ENCODE measurements around the gene TBC1D22A.
"Not testable (repeated sequence)": the region's sequence is repeated elsewhere in the genome, so short reads cannot be mapped to it uniquely, and the experiment has no call there.

TBC1D22A gene

DNA sequence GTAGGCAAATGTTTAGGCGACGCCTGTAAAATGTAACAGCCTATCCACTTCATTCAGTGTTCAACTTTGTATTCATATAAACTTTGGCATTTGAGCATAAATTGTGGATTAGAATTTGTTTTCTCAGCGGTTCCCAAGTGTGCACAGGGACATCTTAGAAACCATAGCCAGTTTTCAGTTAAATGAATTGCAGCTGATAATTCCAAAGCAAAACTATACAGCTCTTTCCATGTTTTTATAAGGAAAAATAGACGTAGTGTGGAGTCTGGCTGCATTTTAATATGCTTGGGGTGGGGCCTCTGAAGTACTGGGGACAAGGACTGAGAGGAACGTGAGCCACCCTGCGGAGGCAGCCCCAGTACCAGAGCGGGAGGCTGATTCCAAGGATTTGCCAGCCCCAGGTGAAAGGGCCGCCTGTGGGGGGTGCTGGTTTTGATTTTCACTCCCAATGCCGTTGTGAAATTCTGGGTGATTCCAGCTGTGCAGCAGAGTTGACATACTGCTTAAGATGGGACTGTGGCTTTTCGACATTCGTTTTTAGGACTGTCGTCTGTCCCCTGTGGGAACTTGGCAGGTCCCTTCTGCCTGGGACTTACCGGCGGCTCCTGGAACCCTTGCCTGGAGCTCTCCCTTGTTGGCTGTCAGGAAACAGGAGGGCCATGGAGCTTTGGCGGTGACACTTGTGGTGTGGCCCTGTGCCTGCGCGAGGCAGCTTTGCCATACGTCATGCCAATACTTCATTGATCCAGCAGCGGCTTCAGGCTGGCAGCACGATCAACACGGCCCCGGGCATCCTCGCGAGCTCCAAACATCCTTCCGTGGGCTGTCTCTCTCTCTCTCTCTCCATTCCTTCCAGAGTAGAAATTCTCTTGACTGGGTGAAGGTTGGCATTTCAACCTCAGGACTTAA, 370.9 kb downstream of the TBC1D22A start:
- DNase-seq, result no peak

DNA sequence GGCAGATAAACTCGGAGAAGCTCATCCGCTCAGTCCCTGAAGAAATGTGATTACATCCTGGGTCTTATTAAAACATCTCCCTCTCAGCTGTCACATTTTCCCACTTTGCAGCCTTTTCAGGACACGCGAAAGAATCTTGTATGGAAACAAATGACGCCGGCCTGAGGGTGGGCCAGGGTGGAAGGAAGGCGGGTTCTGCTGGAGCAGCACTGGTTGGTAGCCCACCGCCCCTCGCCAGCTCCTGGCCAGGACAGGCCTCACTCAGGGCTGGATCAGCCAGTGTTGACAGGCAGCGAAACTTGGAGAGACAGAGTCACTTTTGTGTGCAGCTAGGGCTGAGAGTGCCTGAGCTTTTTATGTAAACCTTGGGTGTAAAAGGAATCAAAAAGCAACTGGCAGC, 371.8 kb downstream of the TBC1D22A start:
- no peak for DNase-seq

DNA sequence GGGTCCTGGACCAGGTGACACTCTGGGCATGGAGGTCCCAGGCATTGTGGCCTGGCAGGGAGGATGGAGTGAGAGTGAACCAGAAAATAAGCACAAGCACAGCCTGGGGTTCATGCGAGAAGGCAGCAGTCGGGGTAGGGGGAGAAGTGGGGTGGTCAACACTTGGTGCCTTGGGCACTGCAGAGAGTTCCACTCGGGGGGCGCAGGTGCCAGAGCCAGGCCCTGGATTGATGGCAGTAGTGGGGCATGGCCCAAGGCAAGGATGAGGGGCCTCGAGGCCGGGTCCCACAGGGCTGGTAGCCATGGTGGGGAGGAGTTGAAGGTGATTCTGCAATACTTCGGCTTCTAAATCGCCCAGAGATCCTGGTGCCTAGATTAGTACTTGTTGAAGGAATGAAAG, 372.9 kb downstream of the TBC1D22A start:
- no peak for DNase-seq

DNA sequence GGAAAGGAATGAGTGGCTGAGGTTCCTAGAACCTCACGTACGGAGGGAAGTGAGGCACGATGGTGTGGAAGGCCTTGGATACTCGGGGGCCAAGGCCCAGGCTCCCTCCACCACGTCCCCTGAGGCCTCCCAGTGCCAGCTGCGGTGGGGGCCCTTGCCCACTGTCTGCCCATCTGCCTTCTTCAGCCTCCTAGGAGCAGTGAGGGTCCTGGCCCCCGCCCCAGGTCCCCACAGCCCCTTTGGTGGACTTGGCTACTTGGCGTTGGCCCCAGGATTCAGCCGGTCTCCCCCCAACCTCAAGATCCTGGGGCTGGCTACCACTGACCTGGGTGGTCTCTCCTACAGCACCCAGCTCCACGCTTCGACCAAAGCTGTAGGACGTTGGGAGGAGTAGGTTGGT, 373.6 kb downstream of the TBC1D22A start:
- DNase-seq, result no peak

DNA sequence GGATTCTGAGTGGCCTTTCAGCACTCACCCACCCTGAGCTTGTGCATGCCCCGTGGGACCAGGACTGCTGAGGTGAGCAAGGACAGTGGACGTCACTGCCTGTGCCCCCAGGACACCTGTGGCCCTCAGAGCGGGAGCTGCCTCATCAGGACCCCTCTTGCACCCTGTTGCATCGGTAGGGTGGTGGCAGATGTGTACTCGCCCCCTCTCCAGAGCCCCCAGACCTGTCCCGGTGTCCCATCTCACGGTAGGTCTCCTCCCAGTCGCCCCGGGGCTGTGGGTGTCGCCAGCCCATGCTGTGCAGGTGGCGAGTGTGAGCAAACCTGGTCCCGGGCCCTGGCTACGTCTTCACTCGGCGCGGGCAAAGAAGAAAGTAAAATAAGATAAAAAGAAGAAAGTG, 374.2 kb downstream of the TBC1D22A start:
- DNase-seq, result no peak

DNA sequence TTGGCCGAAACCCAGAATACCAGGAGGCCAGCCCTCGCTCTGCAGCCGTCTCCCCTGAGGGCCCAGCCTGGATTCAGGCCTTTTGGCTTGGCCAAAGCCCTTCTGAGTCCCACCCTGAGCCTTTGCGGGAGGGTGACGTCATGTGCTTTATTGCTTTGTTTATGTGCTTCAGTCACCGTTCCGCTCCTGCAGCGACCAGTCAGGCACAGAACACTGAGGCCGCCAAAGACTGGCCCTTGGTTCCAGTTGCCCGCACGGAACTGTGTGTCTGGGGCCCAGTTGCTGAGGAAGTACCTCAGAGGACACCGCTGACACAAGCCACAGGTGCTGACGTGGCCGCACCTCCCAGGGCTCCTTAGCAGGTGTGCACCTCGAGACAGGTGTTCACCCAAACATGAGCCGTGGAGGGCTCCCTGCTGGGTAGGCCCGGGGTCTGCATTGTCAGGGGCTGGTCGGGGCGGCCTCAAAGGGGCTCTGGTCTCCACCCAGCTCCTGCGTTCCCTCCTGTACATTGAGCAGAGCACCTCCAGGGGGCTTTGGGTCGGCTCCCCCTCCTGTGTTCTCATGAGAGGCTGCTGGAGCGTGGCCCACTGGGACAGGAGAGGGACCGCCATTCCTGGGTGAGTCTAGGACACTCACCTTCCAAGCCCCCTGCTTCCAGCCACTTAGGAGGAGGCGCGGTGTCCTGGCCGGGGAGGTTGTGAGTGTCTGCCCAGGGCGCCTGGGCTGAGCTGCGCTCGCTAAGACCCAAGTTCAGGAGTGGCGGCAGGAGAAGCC, 376.8 kb downstream of the TBC1D22A start:
- no peak for DNase-seq

DNA sequence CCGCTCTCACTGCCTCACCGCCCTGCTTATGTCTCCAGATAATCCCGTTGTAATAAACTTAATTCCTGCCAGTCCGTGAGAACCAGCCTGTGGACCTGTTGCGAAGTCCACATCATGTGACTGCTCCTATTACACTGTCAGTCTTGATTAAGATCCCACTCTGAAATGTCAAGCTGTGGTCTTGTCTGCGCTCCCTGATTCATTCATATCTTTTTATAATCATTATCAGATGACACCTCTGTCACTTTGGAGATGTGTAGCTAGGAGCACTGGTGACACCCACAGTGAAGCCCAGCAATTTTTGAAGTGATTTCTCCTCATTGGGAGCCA, 377.3 kb downstream of the TBC1D22A start:
- DNase-seq, result no peak

DNA sequence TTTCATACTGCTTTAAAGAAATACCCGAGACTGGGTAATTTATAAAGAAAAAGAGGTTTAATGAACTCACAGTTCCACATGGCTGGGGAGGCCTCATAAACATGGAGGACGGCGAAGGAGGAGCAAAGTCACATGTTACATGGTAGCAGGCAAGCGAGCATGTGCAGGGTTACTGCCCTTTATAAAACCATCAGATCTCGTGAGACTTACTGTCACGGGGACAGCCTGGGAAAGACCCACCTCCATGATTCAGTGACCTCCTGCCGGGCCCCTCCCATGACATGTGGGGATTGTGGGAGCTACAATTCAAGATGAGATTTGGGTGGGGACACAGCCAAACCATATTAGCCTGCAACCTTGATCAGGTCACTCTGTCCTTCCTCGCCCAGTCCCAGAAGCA, 378.5 kb downstream of the TBC1D22A start:
- DNase-seq, result not testable (repeated sequence)

DNA sequence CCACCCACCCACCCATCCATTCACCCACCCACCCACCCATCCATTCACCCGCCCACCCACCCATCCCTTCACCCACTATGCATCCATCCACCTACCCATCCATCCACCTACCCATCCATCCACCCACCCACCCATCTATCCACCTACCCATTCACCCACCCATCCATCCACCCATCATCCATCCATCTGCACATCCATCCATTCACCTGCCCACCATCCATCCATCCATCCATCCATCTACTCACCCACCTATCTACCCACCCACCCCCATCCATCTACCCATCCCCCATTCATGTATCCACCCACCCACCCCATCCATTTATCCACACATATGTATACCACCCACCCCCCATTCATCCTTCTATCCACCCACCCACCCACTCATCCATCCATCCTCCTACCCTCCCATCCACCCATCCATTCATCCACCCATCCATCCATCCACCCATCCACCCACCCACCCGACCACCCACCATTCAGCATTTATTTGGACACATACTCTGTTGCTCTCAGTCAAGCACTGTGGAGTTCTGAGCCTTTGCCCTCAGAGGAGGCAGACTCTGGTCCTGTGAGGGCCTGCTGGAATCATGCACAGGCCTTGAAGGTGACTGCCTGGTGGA, 380.1 kb downstream of the TBC1D22A start:
- DNase-seq, result no peak

DNA sequence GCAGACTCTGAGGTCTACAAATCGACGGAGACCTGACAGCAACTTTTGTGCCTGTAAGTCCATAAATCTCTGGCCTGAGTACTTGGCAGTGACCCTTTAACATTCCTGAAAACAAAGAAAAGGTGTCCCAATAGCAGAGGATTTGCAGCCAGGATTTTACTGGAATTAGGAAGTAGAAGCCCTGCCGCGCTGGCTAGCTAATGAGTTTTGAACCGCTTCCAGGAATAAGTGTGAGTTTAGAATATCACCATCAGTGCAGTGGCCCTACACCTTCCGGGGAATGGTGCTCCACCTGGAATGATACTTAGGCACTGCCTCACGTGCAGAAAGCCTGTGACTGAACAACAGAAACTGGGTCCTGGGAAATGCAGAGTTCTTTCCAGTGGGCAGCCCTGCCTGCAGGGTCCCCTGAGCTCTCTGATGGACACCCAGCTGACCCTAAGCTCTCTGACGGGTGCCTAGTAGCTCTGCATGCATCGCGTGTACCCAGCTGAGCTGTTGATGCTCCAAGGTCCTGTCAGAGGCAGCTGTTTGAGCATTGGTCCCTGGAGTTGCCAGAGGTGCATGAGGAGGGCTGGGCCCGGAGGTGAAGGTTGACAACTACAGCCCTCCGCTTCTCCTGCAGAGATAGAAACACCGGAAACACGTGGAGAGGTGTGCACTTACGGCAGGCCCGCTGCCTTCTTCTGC, 380.9 kb downstream of the TBC1D22A start:
- DNase-seq, result no peak

DNA sequence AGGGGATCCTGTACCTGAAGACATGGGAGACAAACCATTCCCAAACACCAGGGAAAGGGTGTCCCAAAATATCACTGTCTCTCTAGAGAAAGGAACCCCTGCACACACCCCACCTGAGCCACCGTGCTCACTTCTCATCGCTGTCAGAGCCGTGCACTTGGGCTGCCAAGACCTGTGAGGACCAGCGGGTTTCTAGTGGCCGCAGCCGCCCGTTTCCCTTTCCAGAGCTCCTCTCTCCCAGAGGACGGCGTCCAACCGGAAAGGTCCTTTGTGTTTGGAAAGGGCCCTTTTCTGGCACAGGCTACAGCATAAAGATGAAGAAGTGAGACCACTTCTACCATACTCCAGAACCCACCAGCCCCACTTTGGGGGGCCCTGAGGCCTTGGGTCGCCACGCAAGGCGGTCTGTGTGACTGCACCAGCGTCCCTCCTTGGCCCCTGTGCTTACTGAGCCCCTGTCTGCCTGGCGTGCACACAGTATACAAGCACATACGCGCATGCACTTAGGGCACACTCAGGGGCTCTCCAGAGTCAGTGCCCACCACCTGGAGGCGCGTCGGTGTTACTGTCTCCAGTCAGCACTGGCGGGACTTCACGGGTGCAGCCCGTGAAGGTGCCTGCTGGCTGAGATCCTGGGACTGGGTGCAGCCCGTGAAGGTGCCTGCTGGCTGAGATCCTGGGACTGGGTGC, 381.8 kb downstream of the TBC1D22A start:
- DNase-seq, result no peak

DNA sequence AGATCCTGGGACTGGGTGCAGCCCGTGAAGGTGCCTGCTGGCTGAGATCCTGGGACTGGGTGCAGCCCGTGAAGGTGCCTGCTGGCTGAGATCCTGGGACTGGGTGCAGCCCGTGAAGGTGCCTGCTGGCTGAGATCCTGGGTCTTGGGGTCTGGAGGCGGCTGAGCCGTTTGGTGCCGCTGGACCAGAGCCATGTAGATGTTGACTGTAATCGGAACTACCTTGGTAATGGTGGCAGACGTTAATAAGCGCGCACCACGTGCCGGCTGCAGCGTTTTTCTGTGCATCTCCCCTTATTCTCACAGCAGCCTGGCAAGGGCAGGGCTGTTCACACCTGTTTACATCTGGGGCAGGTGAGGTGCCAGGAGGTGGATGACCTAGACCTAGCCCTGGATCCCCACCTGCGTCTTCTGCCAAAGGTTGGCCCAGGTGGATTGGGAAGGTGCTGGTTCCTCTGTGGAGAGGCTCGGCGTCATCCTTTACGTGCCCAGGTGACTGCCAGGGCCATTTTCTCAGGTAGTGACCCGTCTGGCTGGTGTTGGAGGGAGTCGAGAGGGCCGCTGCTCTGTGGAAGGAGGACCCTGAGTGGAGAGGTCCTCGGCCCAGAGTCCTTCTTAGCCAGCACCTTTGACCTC, 382.5 kb downstream of the TBC1D22A start:
- no peak for DNase-seq

DNA sequence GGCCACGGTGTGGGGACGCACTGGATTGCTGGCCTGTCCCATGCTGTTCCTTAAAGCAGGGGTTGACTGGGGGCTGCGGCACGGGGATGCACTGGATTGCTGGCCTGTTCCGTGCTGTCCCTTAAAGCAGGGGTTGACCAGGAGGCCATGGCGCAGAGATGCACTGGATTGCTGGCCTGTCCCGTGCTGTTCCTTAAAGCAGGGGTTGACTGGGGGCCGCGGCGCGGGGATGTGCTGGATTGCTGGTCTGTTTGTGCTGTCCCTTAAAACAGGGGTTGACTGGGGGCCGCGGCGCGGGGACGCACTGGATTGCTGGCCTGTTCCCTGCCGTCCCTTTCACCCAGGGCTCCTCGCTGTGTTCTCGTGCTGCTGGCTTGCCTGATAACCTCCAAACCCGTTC, 383.4 kb downstream of the TBC1D22A start:
- no peak for DNase-seq

DNA sequence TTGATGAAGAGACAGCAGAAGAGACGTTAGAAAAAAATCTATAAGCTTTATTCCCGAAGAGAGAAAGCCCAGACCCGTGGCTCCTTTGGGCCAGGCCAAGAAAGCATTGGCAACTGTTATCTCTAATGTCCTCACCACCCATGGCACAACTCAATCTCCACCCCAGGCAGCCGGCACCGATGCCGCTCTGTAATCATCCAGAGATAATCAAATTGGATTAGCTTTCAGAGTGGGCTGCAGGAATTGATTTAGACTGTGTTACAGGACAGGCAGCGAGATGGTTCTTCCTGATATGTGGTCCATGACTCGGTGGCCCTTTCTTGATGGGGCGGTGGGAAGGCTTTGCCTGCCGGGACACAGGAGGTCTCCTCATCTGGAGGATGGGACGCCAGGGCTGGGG, 383.9 kb downstream of the TBC1D22A start:
- DNase-seq, result no peak

DNA sequence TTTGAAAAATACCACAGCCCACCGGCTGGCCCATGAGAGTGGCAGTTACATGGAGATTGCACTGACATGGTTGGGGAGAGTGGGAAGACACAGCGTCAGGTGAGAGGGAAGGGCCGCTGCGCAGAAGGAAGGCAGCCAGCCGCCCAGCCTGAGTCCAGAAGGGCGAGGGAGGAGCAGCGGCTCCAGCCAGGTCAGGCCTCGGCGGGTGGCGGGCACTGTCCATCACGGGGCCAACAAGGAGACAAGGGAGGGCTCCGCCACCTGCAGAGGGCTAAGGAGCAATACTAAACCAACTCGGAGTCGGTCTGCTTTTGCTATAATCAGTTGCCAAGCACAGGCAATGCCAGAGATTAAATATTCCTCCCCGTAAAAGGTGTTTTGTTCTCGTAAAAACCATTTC, 384.5 kb downstream of the TBC1D22A start:
- no peak for DNase-seq

DNA sequence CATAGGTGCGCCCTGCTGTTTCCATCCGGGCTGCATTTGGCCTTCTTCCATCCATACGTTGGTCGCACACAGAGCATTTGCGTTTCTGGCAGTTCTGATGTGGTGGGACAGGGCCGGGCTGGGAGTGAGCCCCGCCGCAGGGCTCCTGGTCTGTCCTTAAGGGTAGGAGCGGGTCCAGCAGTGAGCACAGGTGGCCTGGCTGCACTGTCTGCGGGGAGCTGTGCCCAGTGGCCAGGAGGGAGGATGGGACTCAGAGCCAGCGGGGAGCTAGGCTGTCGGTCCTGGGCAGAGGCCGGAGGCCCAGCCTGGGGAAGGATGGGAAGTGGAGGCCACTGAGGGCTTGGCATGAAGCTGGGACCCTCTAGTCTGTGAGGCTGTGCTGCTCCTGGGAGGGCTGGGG, 385.1 kb downstream of the TBC1D22A start:
- no peak for DNase-seq

DNA sequence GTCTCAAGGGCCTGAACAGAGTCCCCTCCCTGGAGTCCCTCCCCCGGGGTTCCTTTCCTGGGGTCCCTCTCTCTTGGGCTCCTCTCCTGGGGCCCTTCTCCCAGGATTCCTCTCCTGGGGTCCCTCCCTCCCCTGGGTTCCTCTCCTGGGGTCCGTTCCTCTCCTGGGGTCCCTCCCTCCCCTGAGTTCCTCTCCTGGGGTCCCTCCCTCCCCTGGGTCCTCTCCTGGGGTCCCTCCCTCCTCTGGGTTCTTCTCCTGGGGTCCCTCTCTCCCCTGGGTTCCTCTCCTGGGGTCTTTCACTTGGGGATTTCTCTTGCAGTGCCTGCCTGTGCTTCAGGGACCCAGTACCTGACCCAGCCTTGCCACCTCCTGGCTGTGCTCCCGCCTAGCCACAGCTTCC, 386.1 kb downstream of the TBC1D22A start:
- DNase-seq, result no peak

DNA sequence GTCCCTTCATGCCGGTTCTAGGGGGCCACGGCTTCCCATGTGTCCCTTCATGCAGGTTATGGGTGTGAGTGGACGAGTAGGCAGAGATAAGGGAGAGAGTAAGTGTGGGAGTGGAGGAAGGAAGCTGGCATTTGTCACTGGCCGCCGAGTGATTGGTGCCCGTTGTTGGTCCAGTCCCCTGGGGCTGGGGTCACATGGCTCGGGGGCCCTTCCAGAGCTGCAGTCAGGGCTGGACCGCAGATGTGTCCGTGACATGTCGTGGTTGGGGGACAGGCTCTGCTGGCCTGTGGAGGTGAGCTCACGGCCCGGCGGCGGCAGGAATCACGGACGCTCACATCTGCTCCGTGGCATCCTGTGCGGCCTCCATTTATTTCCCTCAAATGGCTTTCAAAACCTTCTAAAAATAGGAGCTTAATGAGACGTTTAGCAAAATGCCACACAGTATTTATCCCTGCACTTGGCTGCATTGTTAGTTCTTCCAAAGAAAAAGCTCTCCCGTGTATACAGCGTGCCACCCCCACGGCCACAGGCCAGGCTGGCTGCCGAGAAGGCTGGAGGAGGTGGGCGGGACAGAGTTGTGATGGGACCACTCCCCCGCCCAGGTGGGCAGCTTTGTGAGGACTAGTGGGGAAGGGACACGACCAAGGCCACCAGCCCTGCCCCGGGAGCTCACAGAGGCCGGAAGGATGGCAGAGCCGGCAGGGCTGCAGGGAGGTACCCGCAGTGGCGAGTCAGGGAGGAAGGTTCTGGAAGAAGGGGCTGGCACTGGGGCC, 386.7 kb downstream of the TBC1D22A start:
- DNase-seq, result no peak

DNA sequence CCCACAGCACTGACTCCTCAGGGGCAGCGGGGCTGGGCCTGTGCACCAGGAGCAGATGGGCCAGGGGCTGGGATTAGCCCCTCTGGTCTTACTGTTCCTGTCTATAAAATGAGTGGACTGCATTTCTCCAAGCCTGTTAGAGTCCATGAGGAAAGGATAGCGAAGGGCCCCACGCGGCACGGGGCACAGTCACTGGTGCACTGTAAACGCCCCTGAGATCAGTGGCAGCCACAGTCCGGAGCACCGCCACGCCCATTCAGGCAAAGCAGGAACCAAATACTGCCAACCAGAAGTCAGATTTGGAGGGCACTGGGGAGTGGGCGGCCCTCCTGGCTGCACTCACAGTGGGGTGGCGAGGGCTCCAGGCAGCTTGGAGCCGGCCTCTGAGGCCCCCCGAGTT, 387.5 kb downstream of the TBC1D22A start:
- no peak for DNase-seq

DNA sequence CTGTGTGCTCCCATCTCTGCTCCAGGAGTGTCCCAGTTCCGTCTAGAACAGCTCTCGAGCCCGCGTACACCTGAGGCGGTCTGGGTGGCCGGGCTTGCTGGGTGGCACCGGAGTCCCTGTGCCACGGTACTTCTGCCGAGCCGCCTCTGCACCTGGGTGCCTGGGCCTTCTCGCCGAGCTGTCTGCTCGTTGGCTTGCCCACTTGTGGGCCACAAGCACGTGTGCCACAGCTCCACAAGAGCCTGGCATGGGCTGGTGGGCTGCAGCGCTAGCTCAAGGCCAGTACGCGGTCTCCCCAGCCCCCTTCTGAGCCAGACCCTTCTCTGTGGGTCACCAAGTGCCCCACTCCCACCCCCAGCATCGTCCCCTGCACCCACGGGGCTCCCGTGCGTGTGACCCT, 388.0 kb downstream of the TBC1D22A start:
- no peak for DNase-seq

DNA sequence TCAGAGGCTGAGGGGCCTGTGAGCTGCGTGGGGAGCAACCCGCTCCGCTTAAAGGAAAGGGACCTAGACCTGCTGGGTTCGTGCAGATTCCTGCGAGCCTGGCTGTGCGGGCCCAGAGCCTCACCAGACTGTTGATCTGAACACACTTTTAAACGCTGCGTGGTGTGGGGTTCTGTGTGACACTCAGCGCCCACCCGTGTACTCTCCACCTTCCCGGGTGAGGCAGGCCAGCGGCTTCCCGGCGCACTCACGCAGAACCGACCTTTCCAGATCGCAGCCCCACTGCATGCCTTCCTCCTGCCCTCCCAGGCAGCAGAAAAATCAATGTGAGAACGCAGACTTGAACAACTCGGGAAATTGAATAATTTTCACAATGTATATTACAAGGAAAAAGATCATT, 388.6 kb downstream of the TBC1D22A start:
- no peak for DNase-seq

All from hematopoietic multipotent progenitor cell treated with erythropoietin and hydrocortisone succinate and interleukin-3 and kit ligand, for 4 days (in vitro differentiated cells).